Stimulated activated CD8-positive, alpha-beta memory T cell treated with anti-CD3 and anti-CD28 coated beads, Interleukin-15, amount 100 ng/mL, for 24 hours (primary cell): ENCODE data around the gene ARID1A.

ENCODE experiments used
- DNase-seq: peaks from one replicate; pipeline ENCODE4 v3.0.0-alpha.2; 2020; ENCODE audit warnings: low read depth

The ARID1A gene

GRCh38 chr1:26728645-26729044, 32.8 kb downstream of the ARID1A start:
- no peak for DNase-seq

DNA sequence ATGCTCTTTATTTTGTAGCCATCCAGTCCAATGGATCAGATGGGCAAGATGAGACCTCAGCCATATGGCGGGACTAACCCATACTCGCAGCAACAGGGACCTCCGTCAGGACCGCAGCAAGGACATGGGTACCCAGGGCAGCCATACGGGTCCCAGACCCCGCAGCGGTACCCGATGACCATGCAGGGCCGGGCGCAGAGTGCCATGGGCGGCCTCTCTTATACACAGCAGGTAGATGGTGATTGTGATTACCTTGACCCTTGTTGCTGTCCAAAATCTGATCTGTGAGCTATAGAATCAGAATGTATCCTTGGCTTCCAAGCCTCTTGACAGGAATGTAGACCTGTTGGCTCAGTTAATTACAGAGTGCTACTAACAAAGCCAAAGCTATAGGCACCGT, 33.8 kb downstream of the ARID1A start:
- DNase-seq: no peak

DNA sequence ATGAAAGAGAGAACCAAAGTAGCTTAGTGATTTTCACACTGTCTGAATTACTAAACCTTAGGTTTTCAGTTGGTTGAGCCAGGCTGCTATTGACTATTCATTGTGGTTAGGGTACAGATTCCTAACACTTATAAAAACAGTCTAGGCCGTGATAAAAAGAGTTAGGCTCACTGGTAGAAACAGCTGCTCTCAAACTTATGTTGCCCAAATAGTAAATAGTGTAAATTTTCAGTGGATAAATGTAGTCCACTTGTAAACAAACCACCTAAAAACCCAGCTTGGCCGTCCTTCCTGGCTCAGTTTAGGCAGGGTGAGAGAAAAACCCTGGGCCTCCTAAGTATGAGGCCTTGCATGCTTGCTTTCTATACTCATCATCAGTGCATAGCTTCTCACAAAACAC, 34.9 kb downstream of the ARID1A start:
- DNase-seq: no peak

GRCh38 chr1:26731233-26731902, 35.6 kb downstream of the ARID1A start:
- no peak for DNase-seq

GRCh38 chr1:26733392-26733791, 37.6 kb downstream of the ARID1A start:
- no peak for DNase-seq

- no peak for DNase-seq
Measured at GRCh38 chr1:26733982-26734381, 38.2 kb downstream of the ARID1A start.

DNA sequence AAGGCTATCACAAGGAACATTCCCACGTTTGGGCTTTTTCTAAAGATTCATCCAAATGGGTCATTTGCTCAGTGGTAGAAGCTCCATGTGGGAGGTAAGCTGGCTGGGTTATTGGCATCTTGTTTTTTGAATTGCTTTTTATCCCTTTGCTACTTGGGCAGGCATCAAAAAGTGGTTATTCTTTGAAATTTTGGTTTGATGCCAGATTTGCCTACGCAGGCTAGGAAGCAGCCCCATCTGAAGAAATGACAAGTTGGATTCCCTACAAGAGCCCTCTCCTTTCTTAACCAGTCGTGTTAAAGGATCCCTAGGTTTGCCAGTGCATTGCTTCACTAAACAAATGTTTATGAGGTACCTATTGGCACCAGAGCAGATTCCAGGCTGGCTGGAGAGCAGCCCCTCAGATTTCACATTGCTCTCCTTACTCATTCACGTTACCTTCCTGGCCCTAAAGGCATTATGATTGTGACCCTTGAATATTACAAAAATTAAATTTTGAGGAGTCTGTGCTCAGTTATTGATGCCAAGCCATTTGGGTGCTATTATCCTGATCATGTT, 38.8 kb downstream of the ARID1A start:
- no peak for DNase-seq

DNA sequence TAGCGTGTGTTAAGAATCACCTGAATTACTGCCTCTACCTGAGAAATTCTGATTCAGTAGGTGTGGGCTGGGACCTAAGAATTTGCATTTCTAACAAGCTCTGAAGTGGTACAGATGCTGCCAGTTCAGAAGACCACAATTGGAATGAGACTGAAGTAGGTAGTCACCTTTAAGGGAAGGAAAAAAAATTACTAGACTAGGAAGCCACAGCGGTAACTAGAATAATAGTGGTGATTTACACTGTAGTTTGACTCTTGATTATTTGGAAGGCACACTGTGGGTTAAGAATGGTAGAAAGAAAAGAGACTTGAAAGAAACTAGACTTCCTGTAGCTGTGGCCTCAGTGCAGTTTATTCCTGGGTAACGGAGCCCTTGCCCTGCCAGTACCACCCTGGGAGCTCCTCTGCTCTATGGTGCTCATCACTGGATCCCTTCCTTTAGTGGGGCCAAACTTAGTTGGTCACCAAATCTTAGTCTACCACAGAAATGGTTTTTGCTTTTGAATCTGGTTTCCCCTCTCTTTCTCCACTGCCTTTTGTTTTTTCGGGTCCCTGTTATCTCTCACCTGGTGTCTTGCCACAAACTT, 43.6 kb downstream of the ARID1A start:
- no peak for DNase-seq

GRCh38 chr1:26740023-26740634, 44.3 kb downstream of the ARID1A start:
- no peak for DNase-seq

DNA sequence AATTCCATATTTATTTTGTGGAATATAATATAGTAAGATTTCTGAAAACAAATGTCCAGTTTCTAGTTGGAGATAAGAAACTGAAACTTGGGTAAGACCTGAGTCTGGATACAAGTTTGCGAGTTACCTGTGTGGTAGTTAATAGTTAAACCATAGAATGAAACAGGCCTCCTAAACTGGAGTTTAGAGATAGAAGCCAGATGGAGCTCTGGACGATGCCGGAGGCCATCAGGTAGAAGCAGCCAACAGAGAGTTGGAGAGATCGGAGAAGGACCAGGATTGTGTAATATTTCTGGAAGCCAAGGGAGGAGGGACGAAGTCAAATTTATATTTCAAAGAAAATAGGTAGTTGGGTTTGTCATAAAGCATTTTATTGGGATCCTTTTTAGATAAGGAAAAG, 45.1 kb downstream of the ARID1A start:
- no peak for DNase-seq

- DNase-seq: no peak
Measured at GRCh38 chr1:26743426-26744059, 47.7 kb downstream of the ARID1A start.

DNA sequence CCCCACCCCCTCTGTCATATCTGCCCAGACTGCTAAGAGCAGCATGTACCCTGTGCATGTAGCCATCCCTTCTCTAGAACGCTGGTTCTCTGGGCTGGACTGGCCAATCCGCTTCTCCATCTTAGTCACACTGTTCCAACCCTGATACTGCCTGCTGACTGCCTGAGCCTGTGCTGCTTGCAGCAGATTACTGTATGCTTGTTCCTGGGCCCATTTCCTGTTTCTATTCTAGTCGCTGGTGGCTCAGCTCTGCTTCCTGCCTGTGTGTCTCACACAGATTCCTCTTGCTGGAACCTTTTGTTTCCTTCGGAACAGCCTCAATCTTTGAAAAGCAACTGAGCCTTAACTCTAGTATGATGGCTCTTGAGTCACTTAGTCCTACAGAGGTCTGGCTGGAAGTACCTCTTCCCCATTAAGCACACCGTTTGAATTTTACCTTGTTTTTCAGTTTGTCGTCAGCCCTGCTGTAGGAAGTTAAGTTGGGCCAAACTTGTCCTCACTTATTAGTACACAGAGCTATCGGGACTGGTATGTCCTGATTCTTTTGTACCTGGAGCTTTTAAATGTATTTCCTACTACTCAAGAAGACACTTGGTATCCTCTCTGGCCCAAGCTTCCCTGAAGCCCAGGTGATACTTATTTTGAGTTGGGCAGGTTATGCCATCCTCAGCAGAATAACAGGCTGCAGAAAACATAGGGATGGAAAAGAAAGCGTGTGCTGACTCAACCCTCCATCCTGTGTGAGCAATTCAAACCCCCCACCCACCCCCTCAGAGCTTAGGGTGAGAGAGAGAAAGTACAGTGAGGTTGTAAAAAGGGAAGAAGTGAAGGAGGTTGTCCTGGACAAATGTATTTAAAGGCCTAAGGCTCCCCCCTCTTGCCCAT, 48.5 kb downstream of the ARID1A start:
- peak; percentile 24 for DNase-seq

- no peak for DNase-seq
Measured at GRCh38 chr1:26745191-26745590, 49.4 kb downstream of the ARID1A start.

DNA sequence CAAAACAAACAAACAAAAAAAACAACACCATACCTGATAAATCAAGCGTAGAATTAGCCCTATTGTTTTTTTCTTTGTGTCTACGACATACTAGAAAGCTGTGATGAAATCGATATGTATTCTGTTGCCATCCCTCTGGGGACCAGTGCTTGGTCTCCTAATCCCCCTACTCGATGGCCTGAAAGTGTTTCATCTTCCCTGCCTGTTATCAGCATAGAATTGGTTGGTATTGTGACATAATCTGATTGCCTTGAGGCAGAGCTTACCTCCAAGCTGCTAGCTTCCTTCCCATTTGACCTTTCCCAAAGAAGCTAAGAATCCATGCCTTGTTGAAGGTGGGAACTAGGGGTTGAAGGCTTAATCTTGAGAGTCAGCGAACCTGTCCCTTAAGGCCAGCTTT, 51.2 kb downstream of the ARID1A start:
- no peak for DNase-seq

DNA sequence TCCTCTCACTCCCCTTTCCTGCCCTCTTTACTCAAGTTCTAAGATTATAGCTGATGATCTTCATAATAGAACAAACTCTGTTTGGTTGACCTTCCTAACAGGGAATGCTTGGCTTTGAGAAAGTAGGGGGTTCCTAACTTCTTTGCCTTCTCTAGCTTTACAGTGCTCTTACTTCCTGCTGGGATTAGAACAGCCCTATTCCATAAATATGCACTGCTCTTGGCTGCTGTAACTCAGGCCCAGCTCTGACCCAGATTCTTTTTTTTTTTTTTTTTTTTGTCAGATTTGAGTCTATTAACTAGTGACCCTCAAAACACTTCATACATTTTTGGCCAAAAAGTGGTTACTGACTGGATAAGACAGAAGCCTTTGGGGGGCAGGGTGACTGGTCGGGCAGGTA, 52.5 kb downstream of the ARID1A start:
- no peak for DNase-seq

- no peak for DNase-seq
Measured at GRCh38 chr1:26749458-26749857, 53.6 kb downstream of the ARID1A start.

DNA sequence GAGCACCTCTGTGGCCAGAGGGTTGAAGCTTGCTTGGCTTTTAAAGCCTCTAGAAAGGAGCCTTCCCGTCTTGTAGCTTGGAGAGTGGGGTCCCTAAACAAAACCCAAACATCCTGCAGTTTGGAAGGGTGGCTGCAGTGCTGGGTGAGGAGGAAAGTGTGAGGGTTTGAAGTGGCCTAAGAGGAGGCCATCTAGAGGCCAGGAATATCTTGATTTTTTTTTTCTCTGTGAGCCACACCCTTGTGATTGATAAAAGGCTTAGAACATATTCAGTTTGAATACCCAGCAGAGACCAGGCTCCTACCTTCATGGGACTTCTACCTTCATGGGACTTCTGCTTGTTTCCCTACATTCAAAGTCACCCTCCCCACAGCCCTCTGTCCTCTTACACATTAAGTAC, 54.6 kb downstream of the ARID1A start:
- no peak for DNase-seq

- DNase-seq: no peak
Measured at GRCh38 chr1:26752519-26752918, 56.7 kb downstream of the ARID1A start.

DNA sequence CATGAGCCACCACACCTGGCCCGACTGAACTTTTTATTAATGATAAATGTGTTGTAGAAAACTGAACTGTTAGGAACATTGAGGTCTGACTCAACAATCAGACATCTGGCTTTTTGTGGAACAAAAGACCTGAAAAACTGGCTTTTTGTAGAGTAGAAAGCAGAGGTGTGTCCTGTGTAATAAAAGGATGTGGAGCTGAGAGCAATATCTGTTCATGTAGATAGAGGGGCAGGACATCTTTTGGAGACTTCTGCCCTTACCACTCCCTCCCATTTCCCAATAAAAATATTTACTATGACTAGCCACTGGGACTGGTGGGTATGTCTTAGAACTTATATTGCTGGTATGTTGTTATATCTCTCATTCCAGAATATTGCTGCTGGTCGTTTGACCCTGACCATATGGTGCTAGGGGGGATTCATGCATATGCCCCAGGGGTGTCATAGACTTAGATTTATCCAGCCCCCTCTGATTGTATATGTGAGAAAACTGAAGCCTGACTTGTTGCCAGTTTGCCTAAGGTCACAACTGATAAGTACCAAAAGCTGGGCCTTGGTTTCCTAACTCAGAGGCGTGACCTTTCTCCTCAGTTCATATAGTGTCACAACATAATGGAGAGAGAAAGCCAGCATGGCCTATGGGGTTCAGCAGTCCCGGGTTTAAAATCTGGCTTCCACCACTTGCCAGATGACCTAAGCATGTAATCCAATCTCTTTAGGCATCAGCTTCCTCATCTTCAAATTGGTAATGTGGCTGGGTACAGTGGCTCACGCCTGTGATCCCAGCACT, 58.5 kb downstream of the ARID1A start:
- no peak for DNase-seq

DNA sequence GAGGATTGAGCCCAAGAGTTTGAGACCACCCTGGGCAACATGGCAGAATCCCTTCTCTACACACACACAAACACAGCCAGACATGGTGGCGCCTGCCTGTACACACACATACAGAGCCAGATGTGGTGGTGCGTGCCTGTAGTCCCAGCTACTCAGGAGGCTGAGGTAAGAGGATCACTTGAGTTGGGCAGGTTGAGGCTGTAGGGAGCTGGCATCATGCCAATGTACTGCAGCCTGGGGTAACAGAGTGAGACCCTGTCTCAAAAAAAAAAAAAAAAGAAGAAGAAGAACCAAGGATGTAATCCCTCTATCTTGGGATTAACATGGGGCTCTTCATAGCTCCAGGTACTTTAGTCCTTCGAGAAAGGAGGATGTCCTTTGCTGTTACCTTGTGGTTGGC, 62.5 kb downstream of the ARID1A start:
- DNase-seq: no peak

- no peak for DNase-seq
Measured at GRCh38 chr1:26759531-26759930, 63.7 kb downstream of the ARID1A start.
